Jurkat, Clone E6-1 (cell line): ENCODE data around the gene ANKMY1.
A peak's percentile ranks its signal among the peaks of the same experiment; 100 is the strongest.

ENCODE experiments used
- DNase-seq: peaks from one replicate; pipeline ENCODE4 v3.0.0-alpha.2; 2011; ENCODE audit warnings: low read depth, low spot score
- H3K4me3 ChIP-seq: 2 replicates; pipeline ENCODE4 v1.5.1; 2011; ENCODE audit warnings: mild to moderate bottlenecking, low read length, control low read depth, moderate library complexity

ANKMY1 gene

DNA sequence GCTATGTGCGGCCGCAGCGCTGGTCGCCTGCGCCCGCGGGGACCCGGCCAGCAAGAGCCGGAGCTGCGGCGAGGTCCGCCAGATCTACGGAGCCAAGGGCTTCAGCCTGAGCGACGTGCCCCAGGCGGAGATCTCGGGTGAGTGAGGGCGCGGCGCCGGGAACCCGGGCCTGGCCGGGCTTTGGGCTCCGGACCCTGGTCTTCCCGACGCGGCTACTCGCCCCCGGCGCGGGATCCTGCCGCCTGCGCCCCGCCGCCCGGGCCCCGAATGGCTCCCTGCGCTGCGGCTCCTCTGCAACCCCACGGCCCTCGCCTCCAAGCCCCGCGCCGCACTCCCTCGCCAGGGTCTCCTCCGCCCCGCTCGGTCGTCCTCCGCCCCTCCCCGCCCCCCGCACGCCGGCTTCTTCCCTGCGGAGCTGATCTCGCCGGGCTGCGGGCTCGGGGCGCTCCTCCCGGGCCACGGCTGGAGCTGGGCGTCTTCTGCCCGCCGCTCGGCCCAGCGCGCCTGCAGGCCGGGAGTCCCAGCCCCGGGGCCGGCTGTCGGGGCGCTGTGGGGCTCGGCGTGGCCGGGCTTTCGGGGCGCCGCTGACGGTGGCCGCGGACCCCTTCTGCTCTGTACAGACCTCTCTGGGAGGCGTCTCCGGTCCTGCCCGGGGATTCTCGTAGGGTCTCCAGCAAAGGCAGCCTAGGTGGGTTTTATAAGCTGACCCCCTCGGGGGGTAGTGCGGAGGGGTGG is 121.7 kb downstream of the ANKMY1 start:
- H3K4me3 ChIP-seq: peak overlapping the region; percentile 48
- DNase-seq: no peak

DNA sequence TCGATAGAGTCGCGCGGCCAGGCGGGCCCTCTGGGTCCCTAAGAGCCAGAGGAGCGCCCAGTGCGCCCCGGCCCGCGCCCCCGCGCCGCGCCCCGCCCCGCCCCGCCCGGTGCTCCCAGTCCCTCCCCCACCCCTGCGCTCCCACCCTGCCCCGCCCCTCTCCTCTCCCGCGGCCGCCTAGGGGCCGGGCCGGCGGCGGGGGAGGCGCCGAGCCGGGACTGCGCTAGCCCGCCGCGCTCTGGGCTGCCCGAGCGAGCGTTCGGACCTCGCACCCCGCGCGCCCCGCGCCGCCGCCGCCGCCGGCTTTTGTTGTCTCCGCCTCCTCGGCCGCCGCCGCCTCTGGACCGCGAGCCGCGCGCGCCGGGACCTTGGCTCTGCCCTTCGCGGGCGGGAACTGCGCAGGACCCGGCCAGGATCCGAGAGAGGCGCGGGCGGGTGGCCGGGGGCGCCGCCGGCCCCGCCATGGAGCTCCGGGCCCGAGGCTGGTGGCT is 122.3 kb downstream of the ANKMY1 start, which contains the start of gene GPC1:
TSS of gene GPC1 (plus strand) at position 207 of the 491 bp plus-strand sequence. CDS start at position 463, 256 bp downstream.
- peak within 1 kb of the TSS; percentile 63 for H3K4me3 ChIP-seq
- peak; percentile 17 for DNase-seq

DNA sequence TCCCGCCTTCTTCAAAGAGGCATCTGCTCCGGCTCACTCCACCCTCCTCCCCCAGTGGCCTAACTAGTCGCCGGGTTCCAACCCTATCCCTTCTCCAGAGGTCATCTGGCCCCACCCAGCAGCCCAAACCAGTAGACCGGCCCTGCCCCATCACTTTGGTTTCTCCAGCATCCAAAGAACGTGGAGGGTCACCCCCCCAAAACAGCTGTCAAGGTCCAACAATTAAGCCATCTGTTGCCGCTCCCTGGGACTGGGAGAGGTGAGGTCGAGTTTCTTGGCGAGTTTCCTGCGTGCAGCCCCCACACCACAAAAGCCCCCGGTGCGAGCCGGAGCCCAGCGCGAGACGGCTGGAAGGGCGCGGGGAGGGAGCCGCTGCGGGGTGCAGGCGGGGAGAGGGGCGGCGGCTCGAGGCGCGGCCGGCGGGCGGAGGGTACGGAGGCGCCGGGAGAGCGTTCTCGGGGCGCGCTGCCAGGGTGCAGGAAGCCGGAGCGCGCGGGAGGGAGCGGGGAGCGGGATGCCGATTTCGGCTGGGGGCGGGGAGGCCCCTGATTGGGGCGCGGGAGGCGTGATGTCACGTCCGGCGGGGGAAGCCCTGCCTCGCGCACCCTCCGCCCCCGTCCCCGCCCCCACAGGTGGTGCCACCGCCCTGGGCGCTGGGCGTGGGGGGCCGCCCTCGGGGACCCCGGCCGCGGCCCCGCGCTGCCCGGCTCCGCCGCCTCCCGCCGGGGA is 122.9 kb downstream of the ANKMY1 start:
- DNase-seq: peak; percentile 74
- peak overlapping the region; percentile 63 for H3K4me3 ChIP-seq

DNA sequence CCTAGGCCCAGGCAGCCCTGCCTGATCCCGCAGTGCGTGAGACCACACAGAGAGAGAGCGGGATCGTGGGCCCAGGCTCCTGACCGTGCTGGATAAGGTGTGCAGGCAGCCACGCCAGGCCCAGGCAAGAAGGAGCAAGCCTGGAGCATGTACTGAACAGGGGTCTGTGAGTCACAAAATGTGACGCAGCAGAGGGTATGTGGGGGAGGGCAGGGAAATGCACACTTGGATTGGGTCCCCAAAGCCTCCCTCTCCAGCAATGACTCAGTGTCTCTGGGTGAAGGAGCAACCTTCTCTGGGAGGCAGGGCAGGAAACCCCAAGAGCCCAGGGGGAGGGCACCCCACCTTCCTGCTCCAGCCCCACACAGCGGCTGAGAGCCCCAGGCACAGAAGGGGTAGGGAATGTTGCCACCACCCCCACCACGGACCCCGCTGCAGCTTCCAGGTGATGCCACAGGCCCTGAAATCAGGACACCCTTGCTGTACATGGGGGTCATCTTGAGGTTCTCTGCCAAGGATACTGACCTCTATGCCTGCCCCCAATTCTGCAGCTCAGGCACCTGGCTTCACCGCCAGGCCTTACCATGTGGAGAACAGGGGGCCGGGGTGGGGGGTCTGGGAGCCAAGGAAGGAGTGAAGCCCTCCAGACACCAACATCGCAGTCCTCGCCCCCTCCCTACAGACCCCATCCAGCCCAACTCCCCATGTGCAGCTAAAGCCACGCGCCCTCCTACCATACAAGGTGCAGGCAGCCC is 123.6 kb downstream of the ANKMY1 start:
- DNase-seq: no peak
- H3K4me3 ChIP-seq: peak overlapping the region; percentile 63

DNA sequence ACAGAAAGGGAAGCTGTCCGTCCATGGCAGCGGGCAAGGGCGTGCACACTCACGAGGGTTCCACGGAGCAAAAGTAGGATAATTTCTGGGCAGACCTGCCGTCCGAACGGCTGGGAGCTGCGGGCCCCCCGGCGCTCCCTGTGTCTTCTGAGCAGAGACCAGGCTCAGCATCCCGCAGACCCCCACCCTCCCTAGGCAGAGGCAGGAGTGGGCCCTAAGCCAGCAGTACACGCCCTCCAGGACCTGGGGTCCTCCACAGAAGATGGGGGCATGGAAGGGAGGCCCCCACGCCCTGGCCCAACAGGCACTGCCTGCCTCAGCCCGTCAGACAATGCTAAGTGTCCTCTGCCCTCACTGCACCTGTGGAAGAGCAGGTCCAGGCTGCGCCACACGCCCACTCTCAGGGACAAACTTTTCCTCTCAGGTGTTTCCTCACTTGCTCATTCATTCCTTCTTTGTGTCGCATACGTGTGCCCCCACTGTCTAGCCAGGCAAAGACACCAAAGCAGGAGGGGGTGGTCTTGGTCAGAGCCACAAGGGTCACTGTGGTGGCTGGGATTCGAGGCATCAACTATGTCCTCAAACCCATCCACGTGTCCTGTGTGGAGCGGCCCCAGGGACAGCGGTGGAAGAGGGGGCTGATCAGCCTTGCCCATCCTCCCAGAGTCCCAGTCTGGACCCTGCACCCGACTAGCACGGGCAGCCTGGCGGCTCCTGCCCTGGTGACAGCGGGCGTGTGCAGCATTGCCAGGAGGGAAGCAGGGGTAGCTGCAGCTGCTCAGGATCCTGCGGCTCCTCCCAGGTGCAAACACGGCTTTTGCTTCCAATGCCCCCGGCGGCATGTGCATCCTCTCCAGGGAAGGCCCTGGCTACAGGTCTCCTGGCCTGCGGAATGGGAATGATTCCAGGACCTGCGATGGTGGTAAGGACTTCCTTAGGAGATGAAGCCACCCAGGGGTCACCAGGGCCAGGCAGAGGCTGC is 124.7 kb downstream of the ANKMY1 start:
- no peak for DNase-seq
- H3K4me3 ChIP-seq: no peak overlapping the region

DNA sequence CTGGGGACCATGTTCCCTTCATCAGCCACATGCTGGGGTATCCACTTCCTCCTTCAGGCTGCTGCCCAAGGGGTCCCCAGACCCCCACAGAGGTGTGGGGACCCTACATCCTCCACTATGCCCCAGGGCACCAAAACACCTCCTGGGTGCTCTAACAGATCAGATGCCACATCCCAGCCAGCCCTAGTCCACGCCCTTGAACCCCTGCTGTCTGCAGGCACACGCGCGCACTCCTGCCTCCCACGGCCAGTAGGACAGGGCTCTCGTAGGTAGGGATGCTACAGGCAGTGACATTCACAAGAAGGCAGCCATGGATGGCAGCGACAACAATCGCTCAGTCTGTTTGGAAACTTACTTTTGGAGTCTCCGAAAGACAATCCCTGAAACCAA is 125.4 kb downstream of the ANKMY1 start:
- no peak for DNase-seq
- no peak overlapping the region for H3K4me3 ChIP-seq

DNA sequence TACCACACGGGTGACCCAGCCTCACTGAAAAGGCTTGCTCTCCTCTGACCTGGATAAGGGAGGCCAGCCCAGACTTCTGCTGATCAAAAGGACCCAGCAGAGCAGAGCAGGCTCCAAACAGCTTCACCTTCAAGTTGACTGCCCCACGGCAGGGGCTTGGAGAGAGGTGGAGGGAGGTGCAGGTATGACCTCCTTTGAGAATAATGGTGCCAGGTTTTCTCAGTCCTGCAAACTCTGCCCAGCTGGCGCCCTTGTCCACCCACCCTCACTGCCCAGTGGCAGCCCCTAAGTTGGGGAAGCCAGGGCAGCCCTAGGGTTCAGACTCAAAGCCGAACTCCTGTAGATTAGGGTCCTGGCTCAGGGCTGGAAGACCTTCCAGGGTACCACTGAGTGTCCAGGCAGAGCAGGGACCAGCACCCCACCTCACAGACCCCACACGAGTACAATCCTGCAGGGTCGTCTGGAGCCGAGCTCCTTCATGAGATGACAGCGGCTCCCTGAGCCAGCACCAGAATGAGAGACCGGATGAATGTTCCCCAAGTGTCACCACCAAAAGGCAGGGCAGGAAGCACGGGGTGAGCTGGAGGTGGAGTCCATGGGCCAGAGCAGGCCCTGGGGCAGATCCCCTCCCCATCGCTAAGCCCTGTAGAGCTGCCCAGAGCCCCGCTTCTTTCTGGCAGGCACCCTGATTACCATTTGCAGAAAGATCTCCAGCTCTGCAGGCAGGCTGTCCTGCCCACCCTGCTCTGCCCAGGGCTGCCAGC is 125.9 kb downstream of the ANKMY1 start:
- H3K4me3 ChIP-seq: no peak overlapping the region
- DNase-seq: no peak

DNA sequence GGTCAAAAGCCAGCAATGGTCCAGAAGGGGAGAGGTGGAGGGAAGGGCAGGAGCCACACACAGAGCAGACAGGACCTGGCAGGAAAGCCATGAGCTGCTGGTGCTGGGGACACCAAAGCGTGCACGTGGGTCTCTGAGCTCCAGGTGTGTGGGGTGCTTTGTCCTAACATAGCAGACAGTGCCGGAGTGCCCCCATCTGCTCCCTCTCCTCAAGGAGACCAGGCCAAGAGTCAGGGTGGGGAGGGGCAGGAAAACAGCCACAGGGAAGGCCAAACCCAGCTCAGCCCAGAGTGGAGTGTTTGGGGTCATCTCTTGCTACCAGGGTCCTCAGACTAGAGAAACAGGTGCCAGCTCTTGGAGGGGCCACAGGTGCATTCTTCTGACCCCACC is 126.5 kb downstream of the ANKMY1 start:
- no peak for DNase-seq
- no peak overlapping the region for H3K4me3 ChIP-seq

DNA sequence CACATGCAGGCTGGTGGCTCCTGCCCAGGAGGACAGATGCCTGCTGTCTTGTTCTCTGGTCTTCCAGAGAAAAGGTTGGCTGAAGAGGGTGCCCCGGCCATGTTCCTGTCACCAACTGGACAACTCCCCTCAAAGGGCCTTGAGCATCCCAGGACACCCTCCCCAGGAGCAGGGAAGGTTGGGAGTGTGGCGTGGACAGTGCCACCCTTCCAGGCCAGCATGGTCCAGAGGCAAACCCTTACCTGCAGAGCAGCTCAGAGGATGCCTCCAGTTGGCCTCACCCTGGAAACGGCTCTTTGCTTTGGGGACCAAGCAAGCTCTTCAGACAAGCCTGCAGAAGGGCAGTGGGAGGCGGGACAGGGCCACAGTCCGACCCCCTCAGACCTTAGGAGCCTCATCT is 127.2 kb downstream of the ANKMY1 start:
- no peak for DNase-seq
- no peak overlapping the region for H3K4me3 ChIP-seq

DNA sequence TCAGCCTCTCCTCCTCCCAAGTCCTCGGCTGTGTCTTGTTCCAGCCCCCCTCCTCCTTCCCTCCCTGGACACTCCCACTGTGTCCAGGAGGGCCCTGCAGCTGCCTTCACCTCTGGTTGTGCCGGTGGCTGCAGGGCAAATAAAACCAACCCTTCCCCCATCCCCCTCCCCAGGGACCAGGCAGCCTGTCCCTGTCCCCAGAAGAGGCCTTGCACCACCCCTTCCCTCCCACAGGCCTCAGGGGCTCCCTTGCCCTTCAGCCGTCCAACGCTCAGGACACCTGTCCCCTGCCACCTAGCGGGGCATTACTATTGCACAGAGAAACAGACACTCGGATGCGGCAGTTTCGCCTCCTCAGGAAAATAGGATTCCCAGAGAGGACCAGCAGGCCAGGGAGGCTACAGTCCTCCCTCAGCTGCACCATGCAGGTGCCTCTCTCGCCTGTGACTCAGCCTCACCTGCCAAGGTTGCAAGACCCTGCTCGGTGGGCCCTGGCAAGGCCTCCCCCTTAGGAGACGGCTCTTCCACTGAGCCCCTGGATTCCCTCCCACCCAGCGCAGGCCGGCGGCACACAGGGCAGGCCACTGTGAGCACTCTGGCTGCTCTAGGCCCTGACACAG is 127.8 kb downstream of the ANKMY1 start:
- no peak overlapping the region for H3K4me3 ChIP-seq
- DNase-seq: no peak
